GM12892 (cell line): ENCODE measurements around the gene MST1R.

Source experiments
- POLR2A ChIP-seq: IDR thresholded peaks from 2 replicates; pipeline ENCODE4 v1.6.1; 2011; ENCODE audit warnings: low read depth, low read length, control low read depth
- POLR2AphosphoS5 ChIP-seq: IDR thresholded peaks from 2 replicates; pipeline ENCODE4 v1.6.1; 2011; ENCODE audit warnings: low read depth, low read length, control low read depth
- TAF1 ChIP-seq: IDR thresholded peaks from 2 replicates; pipeline ENCODE4 v1.6.1; 2011; ENCODE audit warnings: low read depth, mild to moderate bottlenecking, control low read depth, low read length, borderline replicate concordance

DNA sequence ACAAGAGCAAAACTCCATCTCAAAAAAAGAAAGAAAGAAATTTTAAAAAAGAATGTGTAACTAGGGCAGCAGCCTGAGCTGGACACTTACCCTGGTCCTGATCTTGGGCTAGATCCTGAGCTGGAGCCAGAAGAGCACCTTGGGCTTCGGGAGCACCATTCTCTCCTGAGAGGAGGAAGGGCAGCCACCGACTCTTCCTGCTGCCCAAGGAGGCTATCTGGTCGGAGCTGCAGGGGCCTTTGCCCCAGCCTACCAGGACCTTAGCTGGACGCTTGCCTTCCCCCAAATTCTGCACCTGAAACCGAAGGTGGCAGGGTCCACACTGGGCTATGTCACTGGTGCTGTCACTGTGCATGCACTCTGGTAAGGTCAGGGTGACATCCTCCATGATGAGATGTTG lies 27.1 kb downstream of the MST1R start:
- TF ChIP-seq POLR2A (no peak), POLR2AphosphoS5 (no peak), TAF1 (no peak)
